GM06990 (cell line): Measurements from ENCODE around the gene CLMN.

Experiments
- DNase-seq: peaks from one replicate; pipeline ENCODE4 v3.0.0-alpha.2; 2011; ENCODE audit not compliant: insufficient read length; ENCODE audit errors: extremely low read depth
- H3K27me3 ChIP-seq: replicated peaks from 2 replicates; pipeline ENCODE4 v1.6.0; 2011; ENCODE audit warnings: low read length; ENCODE audit not compliant: control insufficient read depth, insufficient read depth
- H3K36me3 ChIP-seq: 2 replicates; pipeline ENCODE4 v1.5.1; 2011; ENCODE audit warnings: low read length; ENCODE audit not compliant: control insufficient read depth, insufficient read depth
- H3K4me3 ChIP-seq: replicated peaks from 2 replicates; pipeline ENCODE4 v1.5.1; 2011; ENCODE audit warnings: low read depth, mild to moderate bottlenecking, control low read depth, low read length
- CTCF ChIP-seq: IDR thresholded peaks from 2 replicates; pipeline ENCODE4 v1.5.1; 2011; ENCODE audit warnings: low read length, control low read depth, mild to moderate bottlenecking, inconsistent platforms; ENCODE audit not compliant: insufficient read depth, poor library complexity, severe bottlenecking

CLMN gene

GRCh38 chr14:95150910-95151309 is 168.8 kb downstream of the CLMN start:
- no peaks in the 10 kb centered on the region for H3K36me3 ChIP-seq
- no peak for DNase-seq
- H3K27me3 ChIP-seq: no peaks in the 10 kb centered on the region
- H3K4me3 ChIP-seq: no peak overlapping the region
- no peak for TF ChIP-seq CTCF

- Histone ChIP-seq H3K36me3 (no peaks in the 10 kb centered on the region), H3K27me3 (no peaks in the 10 kb centered on the region), H3K4me3 (no peak overlapping the region)
- DNase-seq: no peak
- TF ChIP-seq CTCF: no peak
These were observed 170.3 kb downstream of the CLMN start for GRCh38 chr14:95149441-95149840.

- Histone ChIP-seq H3K27me3 (no peaks in the 10 kb centered on the region), H3K36me3 (no peaks in the 10 kb centered on the region), H3K4me3 (no peak overlapping the region)
- TF ChIP-seq CTCF: no peak
- DNase-seq: no peak
These were observed 172.1 kb downstream of the CLMN start for GRCh38 chr14:95147597-95147996.

GRCh38 chr14:95146079-95146771 is 173.5 kb downstream of the CLMN start:
- no peak for TF ChIP-seq CTCF
- Histone ChIP-seq H3K4me3 (no peak overlapping the region), H3K27me3 (no peaks in the 10 kb centered on the region), H3K36me3 (no peaks in the 10 kb centered on the region)
- no peak for DNase-seq

GRCh38 chr14:95144849-95145248 is 174.9 kb downstream of the CLMN start:
- no peaks in the 10 kb centered on the region for H3K27me3 ChIP-seq
- no peaks in the 10 kb centered on the region for H3K36me3 ChIP-seq
- no peak for TF ChIP-seq CTCF
- H3K4me3 ChIP-seq: no peak overlapping the region
- DNase-seq: no peak
